Stomach (tissue), 4 donors: ENCODE data around the gene CA7.

ENCODE experiments used
- POLR2A ChIP-seq, 4 donors: fragments of 450-650 bp; IDR thresholded peaks; one replicate each; pipeline ENCODE4 v1.6.1; 2016; ENCODE audit warnings: antibody characterized with exemption in 4 of 4, control low read depth in 2 of 4, mild to moderate bottlenecking in 1 of 4, moderate library complexity in 1 of 4
- POLR2AphosphoS5 ChIP-seq, 3 donors: sonication (generic); formaldehyde crosslinking; IDR thresholded peaks; one replicate each; pipeline ENCODE4 v1.6.1; 2016; ENCODE audit warnings: antibody characterized with exemption in 3 of 3

DNA sequence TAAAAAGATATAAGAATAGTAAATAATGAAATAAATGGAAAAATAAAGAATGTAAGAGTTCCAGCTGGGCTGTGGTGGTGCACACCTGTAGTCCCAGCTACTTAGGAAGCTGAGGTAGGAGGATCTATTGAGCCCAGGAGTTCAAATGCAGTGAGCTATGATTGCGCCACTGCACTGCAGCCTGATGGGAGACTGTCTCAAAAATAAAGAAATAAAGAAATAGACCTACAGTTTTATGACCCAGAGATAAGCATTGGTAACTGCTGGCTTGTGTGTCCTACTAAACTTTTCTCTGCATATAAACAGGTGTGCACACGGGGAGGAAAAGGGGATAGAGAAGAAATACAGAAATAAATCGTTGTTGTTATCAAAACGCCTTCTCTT lies 28.3 kb downstream of the CA7 start:
- TF ChIP-seq POLR2A (IDR thresholded peaks at IDR 0.05): no peak
- TF ChIP-seq POLR2AphosphoS5 (IDR thresholded peaks at IDR 0.05): no peak
